ENCODE results near the gene MAPKAP1.

GRCh38 chr9:125432715-125433385 is 274.2 kb downstream of the MAPKAP1 start:
- TF ChIP-seq POLR2A (IDR thresholded peaks at IDR 0.05) (no peak), POLR2AphosphoS5 (IDR thresholded peaks at IDR 0.05) (no peak)
- TF ChIP-seq, protein P1, sequence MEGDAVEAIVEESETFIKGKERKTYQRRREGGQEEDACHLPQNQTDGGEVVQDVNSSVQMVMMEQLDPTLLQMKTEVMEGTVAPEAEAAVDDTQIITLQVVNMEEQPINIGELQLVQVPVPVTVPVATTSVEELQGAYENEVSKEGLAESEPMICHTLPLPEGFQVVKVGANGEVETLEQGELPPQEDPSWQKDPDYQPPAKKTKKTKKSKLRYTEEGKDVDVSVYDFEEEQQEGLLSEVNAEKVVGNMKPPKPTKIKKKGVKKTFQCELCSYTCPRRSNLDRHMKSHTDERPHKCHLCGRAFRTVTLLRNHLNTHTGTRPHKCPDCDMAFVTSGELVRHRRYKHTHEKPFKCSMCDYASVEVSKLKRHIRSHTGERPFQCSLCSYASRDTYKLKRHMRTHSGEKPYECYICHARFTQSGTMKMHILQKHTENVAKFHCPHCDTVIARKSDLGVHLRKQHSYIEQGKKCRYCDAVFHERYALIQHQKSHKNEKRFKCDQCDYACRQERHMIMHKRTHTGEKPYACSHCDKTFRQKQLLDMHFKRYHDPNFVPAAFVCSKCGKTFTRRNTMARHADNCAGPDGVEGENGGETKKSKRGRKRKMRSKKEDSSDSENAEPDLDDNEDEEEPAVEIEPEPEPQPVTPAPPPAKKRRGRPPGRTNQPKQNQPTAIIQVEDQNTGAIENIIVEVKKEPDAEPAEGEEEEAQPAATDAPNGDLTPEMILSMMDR (IDR thresholded peaks at IDR 0.05), result no peak

Data from stomach (tissue), 4 donors.